Effector memory CD8-positive, alpha-beta T cell (primary cell): ENCODE measurements around the gene ITGA3.

ENCODE experiments used
- ATAC-seq: fragments of 150-1000 bp; cut with Tn5 transposase; replicated peaks from 2 replicates; pipeline ENCODE4 v1.10.0; 2021; ENCODE audit warnings: mild to moderate bottlenecking, moderate library complexity
- DNase-seq, 3 experiments: peaks; one replicate each; pipeline ENCODE4 v3.0.0; 2021
- H3K27ac Mint-ChIP-seq, 2 donors: one replicate each; pipeline ENCODE4 v1.8.0; 2022; ENCODE audit warnings: mild to moderate bottlenecking in 2 of 2, mixed read lengths in 2 of 2, moderate library complexity in 2 of 2
- H3K27me3 Mint-ChIP-seq, 2 donors: one replicate each; pipeline ENCODE4 v1.8.0; 2022; ENCODE audit warnings: mixed read lengths in 2 of 2
- H3K36me3 Mint-ChIP-seq: one replicate; pipeline ENCODE4 v1.8.0; 2022; ENCODE audit warnings: mild to moderate bottlenecking, moderate library complexity, mixed read lengths; ENCODE audit not compliant: insufficient read depth
- H3K4me1 Mint-ChIP-seq, 2 donors: one replicate each; pipeline ENCODE4 v1.8.0; 2022; ENCODE audit warnings: low read depth in 2 of 2, mixed read lengths in 2 of 2
- H3K4me3 Mint-ChIP-seq, 2 donors: one replicate each; pipeline ENCODE4 v1.8.0; 2022; ENCODE audit warnings: mild to moderate bottlenecking in 2 of 2, mixed read lengths in 2 of 2, moderate library complexity in 2 of 2
- H3K9me3 Mint-ChIP-seq, 2 donors: one replicate each; pipeline ENCODE4 v1.8.0; 2022; ENCODE audit warnings: mixed read lengths in 2 of 2

ITGA3 gene

GRCh38 chr17:50051082-50051576 is 4.8 kb upstream of the ITGA3 start:
- H3K27me3 Mint-ChIP-seq: peaks cover 0 to 21% of the 10 kb centered on the region in 2 donors
- peaks cover 12 to 19% of the 10 kb centered on the region in 2 donors for H3K4me1 Mint-ChIP-seq
- peak overlapping the region in 1 of 2 donors; percentile 27 for H3K27ac Mint-ChIP-seq
- H3K36me3 Mint-ChIP-seq: peaks cover 4% of the 10 kb centered on the region
- H3K9me3 Mint-ChIP-seq: no peaks in the 10 kb centered on the region
- H3K4me3 Mint-ChIP-seq: no peak overlapping the region
- ATAC-seq (no peak), DNase-seq (no peak)

DNA sequence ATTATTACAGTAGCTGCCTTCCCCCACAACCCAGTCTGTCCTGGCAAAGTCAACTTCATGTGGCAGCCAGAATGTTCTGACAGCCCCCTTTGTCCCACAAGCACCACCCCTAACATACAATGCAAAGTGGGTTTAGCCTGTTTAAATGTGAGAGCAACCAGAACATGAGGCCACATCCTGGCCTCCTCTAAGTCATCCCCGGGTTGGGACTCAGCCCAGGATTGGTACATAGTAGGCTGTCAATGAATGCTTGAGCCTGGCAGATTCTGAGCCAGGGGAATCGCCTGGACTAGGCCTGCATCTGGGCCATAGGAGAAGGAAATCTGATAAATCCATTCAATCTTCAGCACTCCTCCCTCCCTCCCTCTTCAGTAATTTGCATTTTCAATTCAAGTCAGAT is 4.3 kb upstream of the ITGA3 start:
- Mint-ChIP-seq H3K4me1 (peaks cover 14 to 22% of the 10 kb centered on the region in 2 donors), H3K27ac (peak overlapping the region in 1 of 2 donors; percentile 27), H3K4me3 (no peak overlapping the region), H3K27me3 (peaks cover 0 to 16% of the 10 kb centered on the region in 2 donors), H3K9me3 (no peaks in the 10 kb centered on the region), H3K36me3 (peaks cover 4% of the 10 kb centered on the region)
- DNase-seq (no peak), ATAC-seq (no peak)

DNA sequence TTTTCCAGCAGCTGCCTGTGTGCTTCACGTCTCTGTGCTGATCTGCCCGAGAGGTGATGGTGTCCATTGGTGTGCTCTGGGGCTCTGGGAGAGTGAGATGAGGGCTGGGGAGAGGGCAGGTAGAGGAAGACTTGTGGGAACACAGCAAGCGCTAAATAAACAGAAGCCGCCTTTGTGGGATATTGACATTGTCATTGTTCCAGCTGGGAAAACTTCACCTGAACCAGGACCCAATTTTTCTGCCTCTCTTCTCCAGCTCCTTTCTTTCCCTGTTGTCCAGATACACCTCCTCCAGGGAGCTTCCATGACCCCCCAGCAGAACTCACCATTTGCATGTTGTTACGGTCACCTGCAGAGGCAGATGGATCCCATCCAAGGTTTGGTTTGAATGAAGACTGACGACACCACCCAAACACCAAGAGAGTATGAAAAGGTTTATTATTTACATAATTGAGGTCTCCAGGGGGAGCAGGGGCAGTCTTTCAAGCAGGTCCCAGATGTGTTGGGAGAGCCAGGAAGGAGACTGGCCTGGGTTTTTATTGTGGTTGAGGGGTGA is 3.6 kb upstream of the ITGA3 start:
- peak overlapping the region in 1 of 2 donors; percentile 27 for H3K27ac Mint-ChIP-seq
- no peaks in the 10 kb centered on the region for H3K9me3 Mint-ChIP-seq
- H3K4me1 Mint-ChIP-seq: peaks cover 20 to 22% of the 10 kb centered on the region in 2 donors
- peaks cover 4% of the 10 kb centered on the region for H3K36me3 Mint-ChIP-seq
- peaks cover 0 to 9% of the 10 kb centered on the region in 2 donors for H3K27me3 Mint-ChIP-seq
- DNase-seq: no peak
- H3K4me3 Mint-ChIP-seq: no peak overlapping the region
- ATAC-seq: no peak

- H3K36me3 Mint-ChIP-seq: peaks cover 4% of the 10 kb centered on the region
- H3K9me3 Mint-ChIP-seq: no peaks in the 10 kb centered on the region
- H3K27me3 Mint-ChIP-seq: peaks cover 0 to 8% of the 10 kb centered on the region in 2 donors
- no peak overlapping the region for H3K4me3 Mint-ChIP-seq
- ATAC-seq (no peak), DNase-seq (no peak)
- H3K4me1 Mint-ChIP-seq: peaks cover 26 to 27% of the 10 kb centered on the region in 2 donors
- H3K27ac Mint-ChIP-seq: peak overlapping the region in 1 of 2 donors; percentile 73
Measured at GRCh38 chr17:50052822-50053653, 2.9 kb upstream of the ITGA3 start.

GRCh38 chr17:50053654-50053960 is 2.3 kb upstream of the ITGA3 start:
- ATAC-seq: no peak
- Mint-ChIP-seq H3K36me3 (peaks cover 4% of the 10 kb centered on the region), H3K4me1 (peaks cover 30 to 31% of the 10 kb centered on the region in 2 donors), H3K27ac (no peak overlapping the region), H3K27me3 (peaks cover 0 to 9% of the 10 kb centered on the region in 2 donors), H3K4me3 (no peak overlapping the region), H3K9me3 (no peaks in the 10 kb centered on the region)
- DNase-seq: no peak

DNA sequence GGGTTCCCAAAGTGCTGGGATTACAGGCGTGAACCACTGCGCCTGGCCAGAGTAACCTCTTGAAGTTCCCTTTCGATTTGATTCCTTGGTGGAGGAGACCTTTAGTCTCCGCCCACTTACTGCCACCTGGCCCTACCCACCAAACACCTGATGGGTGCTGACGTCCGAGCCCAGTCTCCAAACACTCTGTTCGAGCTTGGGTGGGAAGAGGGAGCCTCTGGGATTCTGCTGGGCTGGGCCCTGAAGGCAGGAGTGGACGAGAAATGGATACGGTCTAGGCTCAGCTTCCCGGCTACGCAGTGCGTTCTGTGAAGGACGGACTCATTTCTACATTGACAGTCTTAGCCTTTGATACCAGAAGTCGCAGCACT is 870 bp upstream of the ITGA3 start:
- peak; percentile 8 for ATAC-seq
- H3K27me3 Mint-ChIP-seq: peaks cover 0 to 9% of the 10 kb centered on the region in 2 donors
- peak overlapping the region; percentile 27 to 86 for H3K27ac Mint-ChIP-seq
- H3K4me3 Mint-ChIP-seq: peak overlapping the region; percentile 92 to 95
- peaks cover 4% of the 10 kb centered on the region for H3K36me3 Mint-ChIP-seq
- peaks cover 31 to 32% of the 10 kb centered on the region in 2 donors for H3K4me1 Mint-ChIP-seq
- no peaks in the 10 kb centered on the region for H3K9me3 Mint-ChIP-seq
- peak in 2 of 3 experiments; percentile 3 to 5 for DNase-seq

DNA sequence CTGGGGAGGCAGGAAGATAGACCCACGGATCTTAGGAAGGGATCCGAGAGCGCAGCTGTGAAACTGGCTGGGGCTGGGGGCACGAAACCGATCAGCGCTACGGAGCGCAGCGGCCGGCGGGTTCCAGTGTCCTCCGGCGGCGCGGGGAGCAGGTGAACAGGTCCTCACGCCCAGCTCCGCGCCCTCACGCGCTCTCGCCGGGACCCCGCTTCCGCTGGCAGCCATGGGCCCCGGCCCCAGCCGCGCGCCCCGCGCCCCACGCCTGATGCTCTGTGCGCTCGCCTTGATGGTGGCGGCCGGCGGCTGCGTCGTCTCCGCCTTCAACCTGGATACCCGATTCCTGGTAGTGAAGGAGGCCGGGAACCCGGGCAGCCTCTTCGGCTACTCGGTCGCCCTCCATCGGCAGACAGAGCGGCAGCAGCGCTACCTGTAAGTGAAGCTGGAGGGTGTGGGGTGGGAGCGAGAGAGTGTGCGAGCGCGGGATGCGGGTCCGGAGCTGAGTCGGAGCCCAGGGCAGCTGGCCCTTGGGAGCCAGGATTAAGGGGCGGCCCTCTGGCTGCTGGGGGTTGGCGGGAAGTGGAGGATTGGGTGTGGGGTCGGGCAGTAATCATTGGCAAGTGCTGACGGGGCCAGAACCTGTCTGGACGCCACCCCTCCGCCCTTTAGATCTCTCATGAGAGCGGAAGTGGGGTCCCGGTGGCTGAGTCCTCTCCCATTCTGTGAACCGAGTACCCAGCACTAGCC is 479 bp downstream of the ITGA3 start:
- DNase-seq (peak; percentile 41 to 48 (median 42)), ATAC-seq (peak; percentile 67)
- Mint-ChIP-seq H3K27ac (peak overlapping the region in 1 of 2 donors; percentile 38), H3K4me1 (peaks cover 25 to 26% of the 10 kb centered on the region in 2 donors), H3K36me3 (peaks cover 4% of the 10 kb centered on the region), H3K27me3 (peaks cover 0 to 9% of the 10 kb centered on the region in 2 donors), H3K9me3 (no peaks in the 10 kb centered on the region), H3K4me3 (peak overlapping the region; percentile 92 to 95)

- DNase-seq (no peak), ATAC-seq (no peak)
- Mint-ChIP-seq H3K4me1 (peaks cover 23 to 24% of the 10 kb centered on the region in 2 donors), H3K27ac (peak overlapping the region in 1 of 2 donors; percentile 38), H3K36me3 (peaks cover 4% of the 10 kb centered on the region), H3K27me3 (peaks cover 0 to 9% of the 10 kb centered on the region in 2 donors), H3K4me3 (peak overlapping the region; percentile 92 to 95), H3K9me3 (no peaks in the 10 kb centered on the region)
Measured at GRCh38 chr17:50056961-50057330, 1.0 kb downstream of the ITGA3 start.

- Mint-ChIP-seq H3K27ac (no peak overlapping the region), H3K9me3 (no peaks in the 10 kb centered on the region), H3K27me3 (peaks cover 0 to 9% of the 10 kb centered on the region in 2 donors), H3K4me1 (peaks cover 23 to 24% of the 10 kb centered on the region in 2 donors), H3K36me3 (peaks cover 4% of the 10 kb centered on the region), H3K4me3 (peak overlapping the region; percentile 92 to 95)
- no peak for DNase-seq
- no peak for ATAC-seq
Measured at GRCh38 chr17:50057521-50057991, 1.6 kb downstream of the ITGA3 start.

DNA sequence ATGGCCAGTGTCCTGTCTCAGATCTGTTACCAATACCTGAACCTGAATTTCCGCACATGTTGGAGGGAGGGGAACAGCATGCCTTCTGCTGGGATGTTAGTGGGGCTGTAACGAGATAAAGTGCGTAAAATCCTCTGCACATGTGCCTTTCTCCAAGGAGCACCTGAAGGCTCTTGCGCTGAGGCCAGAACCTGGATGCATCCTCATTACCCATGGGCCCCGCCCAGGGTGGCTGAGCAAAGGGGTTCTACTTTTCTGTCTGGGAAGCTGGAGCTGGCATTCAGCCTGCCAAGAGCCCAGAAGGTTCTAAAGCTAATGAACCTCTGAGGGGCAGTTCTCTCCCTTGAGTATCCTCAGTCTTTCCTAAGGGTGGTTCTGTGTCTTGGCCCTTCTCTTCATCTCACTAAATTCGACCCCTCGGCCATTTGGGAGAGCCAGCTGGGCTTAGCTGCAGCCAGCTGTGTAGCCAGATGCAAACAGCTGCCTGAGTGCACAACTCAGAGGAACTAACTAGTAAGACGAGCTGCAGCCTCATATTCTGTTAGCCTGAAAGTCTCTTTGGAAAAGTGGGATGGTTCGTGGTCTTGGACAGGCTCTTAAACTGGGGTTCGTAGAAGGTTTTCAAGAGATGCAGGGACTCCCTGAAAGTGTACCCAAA is 2.5 kb downstream of the ITGA3 start:
- Mint-ChIP-seq H3K9me3 (no peaks in the 10 kb centered on the region), H3K27me3 (peaks cover 0 to 9% of the 10 kb centered on the region in 2 donors), H3K4me1 (peaks cover 23 to 24% of the 10 kb centered on the region in 2 donors), H3K27ac (no peak overlapping the region), H3K4me3 (no peak overlapping the region), H3K36me3 (peaks cover 7% of the 10 kb centered on the region)
- ATAC-seq: no peak
- no peak for DNase-seq

DNA sequence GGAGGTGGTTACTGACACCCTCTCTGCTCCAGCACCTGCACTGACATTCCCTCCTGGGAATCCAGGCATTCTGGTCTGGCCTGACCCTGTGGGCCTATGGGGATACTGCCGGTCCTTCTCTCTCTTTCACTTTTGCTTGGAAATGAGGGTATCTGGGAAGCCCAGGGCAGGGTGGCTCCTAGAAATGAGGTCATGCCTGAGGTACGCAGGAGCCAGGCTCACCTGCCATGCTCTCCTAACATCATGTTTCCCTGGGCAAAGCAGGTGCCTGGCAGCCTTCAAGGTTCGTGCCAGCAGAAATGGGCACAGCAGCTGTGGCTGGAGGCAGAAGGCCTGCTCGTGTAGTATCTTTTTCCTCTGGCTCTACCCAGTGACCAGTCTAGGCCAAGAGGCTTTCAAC is 3.3 kb downstream of the ITGA3 start:
- Mint-ChIP-seq H3K36me3 (peaks cover 7% of the 10 kb centered on the region), H3K4me3 (no peak overlapping the region), H3K27me3 (peaks cover 0 to 9% of the 10 kb centered on the region in 2 donors), H3K9me3 (no peaks in the 10 kb centered on the region), H3K27ac (no peak overlapping the region), H3K4me1 (peaks cover 23 to 24% of the 10 kb centered on the region in 2 donors)
- DNase-seq: no peak
- ATAC-seq: no peak

DNA sequence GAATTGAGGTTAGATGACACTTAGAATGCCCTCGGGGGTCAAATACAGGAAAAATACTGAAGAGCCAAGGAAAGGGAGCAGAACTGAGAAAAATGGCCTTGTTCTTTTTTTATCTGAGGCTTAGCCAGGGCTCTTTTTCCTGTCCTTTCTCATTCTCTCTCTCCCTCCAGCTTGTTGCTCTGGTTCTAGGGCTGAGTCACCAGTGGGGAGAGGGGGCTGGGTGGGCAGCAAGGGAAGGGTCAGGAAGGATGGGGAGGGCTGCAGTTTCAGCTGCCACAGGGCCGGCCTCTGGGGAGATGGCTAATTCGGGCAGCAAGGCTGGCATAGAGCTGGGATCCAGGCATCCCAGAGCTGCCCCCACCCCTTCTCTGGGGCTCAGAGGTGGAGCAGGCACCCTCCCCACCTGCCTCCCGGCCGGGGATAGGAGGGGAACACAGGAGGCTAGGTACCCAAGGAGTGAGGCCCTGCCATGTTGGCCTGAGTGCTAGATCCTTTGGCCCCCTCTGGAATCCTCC is 3.9 kb downstream of the ITGA3 start:
- no peaks in the 10 kb centered on the region for H3K9me3 Mint-ChIP-seq
- DNase-seq (no peak), ATAC-seq (no peak)
- H3K27ac Mint-ChIP-seq: no peak overlapping the region
- H3K4me1 Mint-ChIP-seq: peaks cover 23 to 24% of the 10 kb centered on the region in 2 donors
- peaks cover 7% of the 10 kb centered on the region for H3K36me3 Mint-ChIP-seq
- peaks cover 0 to 9% of the 10 kb centered on the region in 2 donors for H3K27me3 Mint-ChIP-seq
- H3K4me3 Mint-ChIP-seq: no peak overlapping the region
